ENCODE measurements around the gene IGFL4. TPM values are rescaled to one million over a fixed set of nuclear protein-coding genes. Genes with fewer than 3 reads are reported as not detected.
"Not testable (repeated sequence)": the region's sequence is repeated elsewhere in the genome, so short reads cannot be mapped to it uniquely, and the experiment has no call there.

IGFL4 gene
- total RNA-seq, 1 donor from 2014 or later: not detected

- DNase-seq: no peak
- peaks cover 70% of the 10 kb centered on the region for H3K27me3 ChIP-seq (ENCODE audit: low read depth)
- H3K9me3 ChIP-seq (replicated peaks): peaks cover 39% of the 10 kb centered on the region
- no peaks in the 10 kb centered on the region for H3K4me1 ChIP-seq
- intact Hi-C loops (cut with micrococcal nuclease): loop anchor here (10.0 kb wide), 1 partner anchor 182 kb away; no protein-coding TSS in a partner anchor
- no peak for TF ChIP-seq CTCF (IDR thresholded peaks at IDR 0.05; ENCODE audit: borderline replicate concordance)
- H3K27ac ChIP-seq (replicated peaks): no peak overlapping the region
- H3K36me3 ChIP-seq: no peaks in the 10 kb centered on the region
- H3K4me3 ChIP-seq: no peak overlapping the region
Measured at GRCh38 chr19:46082728-46083050, 41.9 kb upstream of the IGFL4 start.

GRCh38 chr19:46081928-46082727 lies 41.3 kb upstream of the IGFL4 start:
- no peak for DNase-seq
- peaks cover 33% of the 10 kb centered on the region for H3K9me3 ChIP-seq (replicated peaks)
- H3K4me1 ChIP-seq: peaks cover 5% of the 10 kb centered on the region
- H3K27me3 ChIP-seq (ENCODE audit: low read depth): peaks cover 76% of the 10 kb centered on the region
- H3K27ac ChIP-seq (replicated peaks): no peak overlapping the region
- no peaks in the 10 kb centered on the region for H3K36me3 ChIP-seq
- H3K4me3 ChIP-seq: no peak overlapping the region
- intact Hi-C loops (cut with micrococcal nuclease): loop anchor here (10.0 kb wide), 1 partner anchor 183 kb away; no protein-coding TSS in a partner anchor
- peak; percentile 75 for TF ChIP-seq CTCF (IDR thresholded peaks at IDR 0.05; ENCODE audit: borderline replicate concordance)

- peaks cover 18% of the 10 kb centered on the region for H3K9me3 ChIP-seq (replicated peaks)
- H3K4me1 ChIP-seq: peaks cover 8% of the 10 kb centered on the region
- no peaks in the 10 kb centered on the region for H3K36me3 ChIP-seq
- no peak for DNase-seq
- H3K4me3 ChIP-seq: no peak overlapping the region
- intact Hi-C loops (cut with micrococcal nuclease): loop anchor here (10.0 kb wide), 1 partner anchor 184 kb away; no protein-coding TSS in a partner anchor
- TF ChIP-seq CTCF (IDR thresholded peaks at IDR 0.05; ENCODE audit: borderline replicate concordance): no peak
- peaks cover 92% of the 10 kb centered on the region for H3K27me3 ChIP-seq (ENCODE audit: low read depth)
- H3K27ac ChIP-seq (replicated peaks): no peak overlapping the region
Measured at GRCh38 chr19:46080561-46080960, 39.8 kb upstream of the IGFL4 start.

- DNase-seq: no peak
- H3K9me3 ChIP-seq (replicated peaks): peaks cover 8% of the 10 kb centered on the region
- TF ChIP-seq CTCF (IDR thresholded peaks at IDR 0.05; ENCODE audit: borderline replicate concordance): no peak
- intact Hi-C loops (cut with micrococcal nuclease): no loop called here
- peaks cover 99% of the 10 kb centered on the region for H3K27me3 ChIP-seq (ENCODE audit: low read depth)
- H3K4me3 ChIP-seq: no peak overlapping the region
- no peak overlapping the region for H3K27ac ChIP-seq (replicated peaks)
- peaks cover 8% of the 10 kb centered on the region for H3K4me1 ChIP-seq
- H3K36me3 ChIP-seq: no peaks in the 10 kb centered on the region
Measured at GRCh38 chr19:46079576-46079975, 38.8 kb upstream of the IGFL4 start.

GRCh38 chr19:46078573-46079332 lies 38.0 kb upstream of the IGFL4 start:
- peaks cover 99% of the 10 kb centered on the region for H3K27me3 ChIP-seq (ENCODE audit: low read depth)
- H3K4me1 ChIP-seq; DNase-seq; H3K9me3 ChIP-seq (replicated peaks); H3K4me3 ChIP-seq; H3K27ac ChIP-seq (replicated peaks); intact Hi-C loops (cut with micrococcal nuclease); H3K36me3 ChIP-seq: not testable (repeated sequence)
- TF ChIP-seq CTCF (IDR thresholded peaks at IDR 0.05; ENCODE audit: borderline replicate concordance): peak; percentile 51

All from left ventricle myocardium inferior (tissue), 1 donor.